Calu3 (cell line): ENCODE results near the gene PARD3. TPM values are rescaled to one million over a fixed set of nuclear protein-coding genes. Genes with fewer than 3 reads are reported as not detected.

Source experiments
- BruUV-seq: library from RNA; stranded (reverse); fragments of 400-500 nt; replicated peaks from 2 replicates; lab custom pipeline; 2021; lab: Mats Ljungman, UMichigan
- CTCF ChIA-PET: fragments of 300-600 bp; sonication (Branson Sonifier 250); formaldehyde crosslinking; loops from one replicate; lab custom pipeline; 2022; ENCODE audit warnings: antibody characterized with exemption; lab: Charles Lee
- DNase-seq: peaks from one replicate; pipeline ENCODE4 v3.0.0; 2022
- H3K27ac Mint-ChIP-seq: one replicate; pipeline ENCODE4 v1.8.0; 2022; ENCODE audit warnings: mixed read lengths; ENCODE audit not compliant: unreplicated experiment
- H3K27me3 Mint-ChIP-seq: one replicate; pipeline ENCODE4 v1.8.0; 2022; ENCODE audit warnings: mixed read lengths; ENCODE audit not compliant: unreplicated experiment
- H3K36me3 Mint-ChIP-seq: one replicate; pipeline ENCODE4 v1.8.0; 2022; ENCODE audit warnings: mild to moderate bottlenecking, moderate library complexity, mixed read lengths; ENCODE audit not compliant: insufficient read depth, unreplicated experiment
- H3K4me1 Mint-ChIP-seq: one replicate; pipeline ENCODE4 v1.8.0; 2022; ENCODE audit warnings: mild to moderate bottlenecking, low read depth, mixed read lengths; ENCODE audit not compliant: unreplicated experiment
- H3K4me3 Mint-ChIP-seq: one replicate; pipeline ENCODE4 v1.8.0; 2022; ENCODE audit warnings: mild to moderate bottlenecking, low read depth, moderate library complexity, mixed read lengths; ENCODE audit not compliant: unreplicated experiment
- H3K9me3 Mint-ChIP-seq: one replicate; pipeline ENCODE4 v1.8.0; 2022; ENCODE audit warnings: low read depth, mixed read lengths; ENCODE audit not compliant: unreplicated experiment
- CTCF ChIP-seq: fragments of 200-600 bp; IDR thresholded peaks from one replicate; pipeline ENCODE4 v1.8.0; 2022; ENCODE audit warnings: antibody characterized with exemption; ENCODE audit not compliant: unreplicated experiment
- intact Hi-C: fragments of 100-400 bp; cut with micrococcal nuclease; formaldehyde crosslinking; loops from one replicate; pipeline ENCODE4 v1.10.0; 2022; ENCODE audit not compliant: unreplicated experiment
- total RNA-seq: library from RNA; stranded (reverse); gene quantifications from 2 replicates; pipeline ENCODE4 v1.2.3, GENCODE V29; 2022

The PARD3 gene
- total RNA-seq, 1 experiment from 2014 or later = 62.4 TPM

- no peak for DNase-seq
- Mint-ChIP-seq H3K27me3 (no peaks in the 10 kb centered on the region), H3K36me3 (no peaks in the 10 kb centered on the region), H3K4me3 (no peak overlapping the region), H3K9me3 (no peaks in the 10 kb centered on the region), H3K27ac (peak overlapping the region; percentile 41), H3K4me1 (peaks cover 14% of the 10 kb centered on the region)
- intact Hi-C loops = no loop called here
- TF ChIP-seq CTCF = no peak
- CTCF ChIA-PET = no interaction called here
- BruUV-seq = no TSS peak
Measured at GRCh38 chr10:34213805-34214197, 601.3 kb downstream of the PARD3 start.

GRCh38 chr10:34213193-34213804 is 601.8 kb downstream of the PARD3 start:
- Mint-ChIP-seq H3K9me3 (no peaks in the 10 kb centered on the region), H3K27me3 (no peaks in the 10 kb centered on the region), H3K27ac (peak overlapping the region; percentile 41), H3K4me3 (no peak overlapping the region), H3K4me1 (peaks cover 14% of the 10 kb centered on the region), H3K36me3 (no peaks in the 10 kb centered on the region)
- peak; percentile 24 for DNase-seq
- CTCF ChIA-PET = no interaction called here
- no TSS peak for BruUV-seq
- intact Hi-C loops = no loop called here
- TF ChIP-seq CTCF = no peak

GRCh38 chr10:34207343-34207742 is 607.8 kb downstream of the PARD3 start:
- TF ChIP-seq CTCF = no peak
- Mint-ChIP-seq H3K27ac (no peak overlapping the region), H3K27me3 (no peaks in the 10 kb centered on the region), H3K9me3 (no peaks in the 10 kb centered on the region), H3K4me3 (no peak overlapping the region), H3K36me3 (no peaks in the 10 kb centered on the region), H3K4me1 (peaks cover 16% of the 10 kb centered on the region)
- BruUV-seq = no TSS peak
- CTCF ChIA-PET = no interaction called here
- intact Hi-C loops = no loop called here
- DNase-seq = no peak

GRCh38 chr10:34206935-34207268 is 608.2 kb downstream of the PARD3 start:
- CTCF ChIA-PET = no interaction called here
- Mint-ChIP-seq H3K9me3 (no peaks in the 10 kb centered on the region), H3K27me3 (no peaks in the 10 kb centered on the region), H3K36me3 (no peaks in the 10 kb centered on the region), H3K4me3 (no peak overlapping the region), H3K27ac (no peak overlapping the region), H3K4me1 (peaks cover 16% of the 10 kb centered on the region)
- no peak for DNase-seq
- BruUV-seq = no TSS peak
- intact Hi-C loops = no loop called here
- TF ChIP-seq CTCF = no peak
